ENCODE measurements around the gene POMC.
"Not testable (repeated sequence)": the region's sequence is repeated elsewhere in the genome, so short reads cannot be mapped to it uniquely, and the experiment has no call there.

The POMC gene

DNA sequence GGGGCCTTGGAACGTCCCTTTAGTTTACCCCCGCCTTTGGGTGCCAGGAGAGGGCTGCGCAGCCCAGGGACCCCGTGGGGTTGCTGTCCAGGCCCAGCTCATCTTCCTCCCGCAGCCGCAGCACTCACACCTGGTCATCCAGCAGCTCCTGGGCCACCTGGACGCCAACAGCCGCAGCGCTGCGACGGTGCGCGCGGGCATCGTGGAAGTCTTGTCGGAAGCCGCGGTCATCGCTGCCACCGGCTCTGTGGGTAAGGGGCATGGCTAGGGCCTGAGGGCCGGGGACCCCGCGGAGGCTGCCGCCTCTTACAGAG is 37.2 kb downstream of the POMC start:
- DNase-seq, result no peak

DNA sequence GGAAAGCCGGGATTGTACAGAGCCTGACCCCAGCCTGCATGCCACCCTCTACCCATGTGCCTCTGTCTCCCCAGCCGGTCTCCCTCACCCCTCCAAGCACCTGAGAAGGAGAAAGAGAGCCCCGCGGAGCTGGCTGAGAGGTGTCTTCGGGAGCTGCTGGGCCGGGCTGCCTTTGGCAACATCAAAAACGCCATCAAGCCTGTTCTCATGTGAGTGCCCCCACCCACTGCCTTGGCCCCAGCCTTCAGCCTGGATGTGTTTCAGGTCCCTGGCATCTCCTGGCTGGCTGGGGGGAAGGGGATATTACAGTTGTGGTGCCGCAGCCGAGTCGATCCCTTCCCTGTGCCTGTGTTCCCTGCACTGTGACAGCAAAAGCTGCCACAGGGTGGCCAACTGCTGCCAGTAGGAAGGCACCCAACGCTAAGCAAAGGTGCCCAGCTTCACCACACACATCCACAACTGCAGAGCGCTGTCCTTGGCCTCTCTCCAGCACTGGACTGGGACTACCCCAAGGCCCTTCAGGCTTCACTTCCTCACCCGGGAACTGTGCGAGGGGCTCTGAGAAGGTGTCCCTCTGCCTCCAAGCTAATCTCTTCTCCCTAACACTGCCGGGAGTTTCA is 38.4 kb downstream of the POMC start:
- no peak for DNase-seq

DNA sequence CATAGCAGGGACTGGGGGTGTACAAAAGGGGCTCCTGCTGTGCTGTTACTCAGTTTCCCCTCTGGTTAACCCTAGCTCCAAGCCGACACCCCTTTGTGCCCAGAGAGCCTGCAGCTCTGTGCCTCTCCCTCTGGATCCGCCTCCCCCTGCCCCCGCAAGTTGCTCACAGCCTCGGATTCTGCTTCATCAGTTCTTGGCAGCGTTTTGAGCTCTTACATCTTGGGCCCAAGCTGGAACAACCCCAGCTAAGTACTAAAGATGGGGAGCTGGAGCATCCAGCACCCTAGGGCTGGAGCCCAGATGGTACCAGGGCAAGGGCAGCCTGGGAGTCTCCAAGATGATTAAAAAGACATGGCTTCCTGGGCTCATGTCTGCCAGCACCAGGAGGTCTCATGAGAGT is 40.7 kb downstream of the POMC start:
- DNase-seq, result no peak

DNA sequence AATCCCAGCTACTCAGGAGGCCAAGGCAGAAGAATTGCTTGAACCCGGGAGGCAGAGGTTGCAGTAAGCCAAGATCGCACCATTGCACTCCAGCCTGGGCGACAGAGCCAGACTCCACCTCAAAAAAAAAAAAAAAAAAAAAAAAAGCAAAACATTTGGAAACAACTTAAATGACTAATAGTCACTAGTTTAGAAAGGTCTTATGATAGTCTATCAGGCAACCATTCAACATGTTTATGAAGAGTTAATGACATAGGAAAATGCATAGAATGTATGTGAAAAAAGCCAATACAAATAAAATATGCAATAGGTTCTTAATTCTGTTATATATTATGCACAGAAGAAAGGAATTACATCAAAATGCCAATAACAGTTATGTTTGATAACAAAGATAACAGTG is 41.3 kb downstream of the POMC start:
- DNase-seq, result not testable (repeated sequence)

DNA sequence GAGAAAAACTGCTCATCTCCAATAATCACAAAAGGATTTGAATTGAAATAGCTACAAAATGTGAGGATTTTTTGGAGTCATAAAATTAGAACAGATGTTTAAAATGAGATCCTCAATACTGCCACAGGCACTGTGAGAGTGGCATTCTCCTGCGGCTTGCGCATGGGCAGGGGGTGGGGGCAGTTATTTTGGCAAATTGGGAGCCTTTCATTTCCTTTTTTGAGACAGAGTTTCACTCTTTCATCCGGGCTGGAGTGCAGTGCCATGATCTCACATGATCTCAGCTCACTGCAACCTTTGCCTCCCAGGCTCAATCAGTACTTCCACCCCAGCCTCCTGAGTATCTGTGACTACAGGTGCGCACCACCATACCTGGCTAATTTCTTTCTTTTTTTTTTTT is 42.4 kb downstream of the POMC start:
- DNase-seq, result no peak

DNA sequence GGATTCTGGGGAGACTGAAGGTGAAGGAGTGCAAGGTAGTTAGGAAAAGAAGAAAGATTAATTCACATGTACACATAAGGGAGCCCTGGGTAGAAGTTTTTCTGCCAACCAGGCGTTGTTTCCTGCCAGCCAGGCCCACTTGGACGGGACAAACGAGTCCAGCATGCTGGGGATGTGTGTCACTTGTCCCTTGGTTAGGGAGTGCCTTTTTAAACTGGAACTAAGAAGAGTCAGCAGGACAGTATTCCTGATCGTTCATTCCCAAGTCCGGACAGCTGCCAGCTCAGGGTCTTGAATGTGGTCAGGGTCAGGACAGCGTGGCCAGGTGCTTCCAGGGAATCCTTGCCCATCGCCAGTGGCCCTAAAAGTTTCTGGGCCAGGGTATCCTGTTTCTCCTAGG is 43.2 kb downstream of the POMC start:
- DNase-seq, result no peak

DNA sequence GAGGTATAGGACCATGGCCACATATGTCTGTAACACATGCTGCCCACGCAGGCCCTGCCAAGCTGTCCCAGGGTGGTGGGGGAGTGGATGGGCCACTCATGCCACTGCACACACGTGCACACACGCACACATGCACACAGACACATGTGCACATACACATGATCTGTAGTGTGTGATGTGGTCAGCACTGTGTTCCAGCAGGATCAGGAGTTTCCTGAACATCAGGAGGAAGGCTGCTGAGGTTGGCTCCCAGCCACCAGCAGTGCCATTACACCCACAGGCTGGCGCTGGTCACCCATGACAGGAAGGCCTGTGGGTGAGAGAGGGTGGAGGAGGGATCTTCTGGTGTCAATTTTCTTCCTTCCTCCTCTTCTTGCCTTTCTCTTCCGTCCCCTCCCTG is 44.7 kb downstream of the POMC start:
- peak; percentile 22 for DNase-seq

DNA sequence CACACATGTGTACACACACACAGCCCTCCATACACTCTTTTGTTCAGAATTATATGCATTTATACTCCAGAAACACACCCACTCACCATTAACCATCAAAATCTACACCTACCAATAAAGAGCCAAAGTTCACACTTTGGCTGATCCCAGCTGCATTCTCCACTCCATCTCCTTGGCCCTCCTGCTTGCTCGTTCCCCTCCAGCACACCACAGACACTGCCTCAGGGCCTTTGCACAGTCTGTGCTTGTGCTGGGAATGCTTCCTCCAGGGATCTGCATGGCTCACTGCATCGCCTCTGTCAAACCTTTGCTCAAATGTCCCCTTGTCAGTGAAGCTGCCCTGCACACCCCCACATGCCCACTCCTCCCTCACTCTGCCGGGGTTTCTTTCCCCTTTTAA is 46.0 kb downstream of the POMC start:
- no peak for DNase-seq

DNA sequence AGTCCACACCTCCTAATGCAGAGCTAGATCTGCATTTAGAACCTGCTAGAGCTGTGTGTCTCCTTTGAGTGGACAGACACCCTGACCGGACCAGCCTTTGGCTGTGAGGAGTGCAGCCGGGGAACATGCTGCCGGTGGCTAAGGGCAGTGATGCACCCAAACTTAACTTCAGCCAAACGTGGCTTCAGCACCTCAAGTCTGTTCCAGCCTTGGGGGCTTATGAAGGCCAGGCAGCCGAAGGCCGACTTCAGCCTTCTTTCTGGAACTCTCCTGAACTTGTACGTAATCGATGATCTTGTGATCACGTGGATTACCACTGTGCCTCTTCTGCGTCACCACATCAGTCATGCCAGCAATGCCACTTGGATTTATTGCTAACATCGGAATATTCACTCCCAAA is 49.1 kb downstream of the POMC start:
- no peak for DNase-seq

DNA sequence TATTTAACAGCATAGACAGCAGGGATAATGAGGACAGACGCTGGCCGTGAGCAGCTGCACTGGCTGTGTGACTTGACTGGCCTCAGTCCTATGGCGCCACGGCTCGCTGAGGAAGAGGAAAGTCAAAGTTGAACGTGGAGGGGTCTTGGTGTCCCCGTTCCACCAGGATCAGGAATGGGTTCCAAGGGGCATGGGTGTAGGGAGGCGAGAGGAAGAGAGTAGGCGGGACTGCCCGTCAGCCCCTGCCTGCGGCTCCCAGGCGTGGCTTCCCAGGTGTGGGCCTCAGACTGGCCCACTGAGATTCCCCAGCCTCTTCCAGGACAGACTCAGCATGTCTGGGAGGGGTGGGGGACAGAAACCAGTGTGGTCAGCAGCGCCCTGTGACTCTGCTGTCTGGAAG is 51.4 kb downstream of the POMC start:
- DNase-seq, result no peak

DNA sequence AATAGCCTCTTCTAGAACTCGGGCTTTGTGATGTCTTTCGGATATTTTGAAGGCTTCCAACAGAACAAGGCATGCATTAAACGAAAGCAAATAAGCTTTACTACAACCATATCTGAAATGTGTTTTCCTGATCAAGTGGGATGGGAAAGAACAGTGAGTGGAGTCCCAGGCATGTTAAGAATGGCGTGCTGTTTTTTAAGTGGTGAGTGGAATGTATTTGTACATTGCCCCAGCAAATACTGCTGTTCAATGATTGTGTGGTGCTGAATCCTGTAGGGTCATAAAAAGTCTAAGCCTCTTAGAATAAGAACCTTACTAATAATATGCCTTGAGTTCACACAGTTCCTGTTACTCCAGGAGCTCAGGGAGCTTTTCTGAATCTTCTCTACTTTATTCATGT is 52.5 kb downstream of the POMC start:
- DNase-seq, result no peak

DNA sequence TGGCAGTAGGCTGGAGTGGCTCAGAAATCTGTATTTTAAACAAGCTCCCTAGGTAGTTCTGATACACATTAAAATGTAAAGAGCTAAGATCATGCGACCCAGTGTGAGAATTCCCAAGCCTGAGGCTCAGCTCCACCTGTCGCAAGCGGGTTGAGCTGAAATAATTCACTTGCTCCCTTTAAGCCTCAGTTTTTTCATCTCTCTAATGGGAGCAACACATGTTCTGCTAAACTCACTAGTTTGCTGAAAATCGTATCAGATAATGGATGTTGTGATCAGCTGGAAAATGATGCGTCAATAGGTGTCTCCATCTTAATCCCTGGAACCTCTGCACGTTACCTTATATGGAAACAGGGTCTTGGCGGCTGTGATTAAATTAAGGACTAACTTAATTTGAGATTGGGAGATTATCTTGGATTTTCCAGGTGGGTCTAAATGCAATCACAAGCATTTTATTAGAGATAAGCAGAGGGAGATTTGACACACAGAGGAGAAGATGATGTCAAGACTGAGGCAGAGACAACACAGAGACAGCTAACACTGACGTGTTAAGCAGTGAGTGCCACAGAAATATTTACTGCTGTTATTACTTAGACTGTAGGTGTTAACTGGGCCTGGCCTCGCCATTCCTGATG is 53.0 kb downstream of the POMC start:
- no peak for DNase-seq

DNA sequence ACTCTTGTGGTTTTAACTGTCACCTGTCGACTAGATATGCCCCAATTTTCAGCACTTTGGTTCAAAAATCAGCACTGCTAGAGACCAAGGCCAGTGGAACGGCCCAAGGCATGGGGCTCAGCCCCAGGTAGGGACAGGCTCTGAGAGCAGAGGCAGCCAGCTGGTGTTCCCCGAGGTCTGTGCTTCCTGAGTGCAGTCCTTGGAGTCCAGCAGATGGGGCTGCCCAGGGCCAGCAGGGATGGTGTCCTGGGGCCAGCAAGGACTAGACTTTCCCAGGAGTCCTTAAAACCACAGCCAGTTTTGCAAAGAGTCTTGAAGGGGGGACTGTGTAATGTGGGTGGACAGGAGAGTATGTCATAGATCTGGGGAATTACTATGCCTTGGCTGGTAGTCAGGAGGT is 56.3 kb downstream of the POMC start:
- no peak for DNase-seq
